Endothelial cell of umbilical vein (primary cell): ENCODE measurements around the gene FNIP1.

Experiments used
- EZH2 ChIP-seq: IDR thresholded peaks from 2 replicates; pipeline ENCODE4 v1.6.1; 2012; ENCODE audit warnings: borderline replicate concordance, low read depth, mild to moderate bottlenecking, moderate library complexity, low read length, inconsistent platforms; ENCODE audit not compliant: severe bottlenecking
- MAX ChIP-seq: IDR thresholded peaks from 2 replicates; pipeline ENCODE4 v1.6.1; 2011; ENCODE audit not compliant: insufficient read depth, insufficient read length

- TF ChIP-seq MAX, result no peak
- no peak for TF ChIP-seq EZH2
These were observed 30.1 kb downstream of the FNIP1 start for GRCh38 chr5:131766689-131767088.
